Liver (tissue), 3 donors: ENCODE measurements around the gene GABBR2.

Experiments
- CTCF ChIP-seq: fragments of 150-350 bp; IDR thresholded peaks from 2 replicates; pipeline ENCODE4 v1.5.1; 2017; ENCODE audit warnings: improper control_type of control experiment, low read depth, low read length; ENCODE audit not compliant: missing input control
- GABPA ChIP-seq, 2 donors: IDR thresholded peaks in 1 of 2; conservative IDR thresholded peaks in 1 of 2; 2 replicates each; pipeline ENCODE4 v1.6.1; 2016; ENCODE audit warnings: antibody characterized with exemption in 2 of 2, mild to moderate bottlenecking in 1 of 2, moderate library complexity in 1 of 2
- JUND ChIP-seq, 2 donors: IDR thresholded peaks; 2 replicates each; pipeline ENCODE4 v1.6.1; 2016; ENCODE audit warnings: antibody characterized with exemption in 2 of 2
- RAD21 ChIP-seq, 2 donors: IDR thresholded peaks; 2 replicates each; pipeline ENCODE4 v1.6.1; 2016; ENCODE audit warnings: antibody characterized with exemption in 2 of 2, mild to moderate bottlenecking in 2 of 2
- SP1 ChIP-seq: IDR thresholded peaks from 2 replicates; pipeline ENCODE4 v1.6.1; 2018; ENCODE audit warnings: antibody characterized with exemption, mild to moderate bottlenecking
- TF ChIP-seq, protein P1 (sequence below): IDR thresholded peaks from 2 replicates; pipeline ENCODE4 v1.6.1; 2016; ENCODE audit warnings: antibody characterized with exemption
- donor health status: healthy.
- donor health status: healthy.

DNA sequence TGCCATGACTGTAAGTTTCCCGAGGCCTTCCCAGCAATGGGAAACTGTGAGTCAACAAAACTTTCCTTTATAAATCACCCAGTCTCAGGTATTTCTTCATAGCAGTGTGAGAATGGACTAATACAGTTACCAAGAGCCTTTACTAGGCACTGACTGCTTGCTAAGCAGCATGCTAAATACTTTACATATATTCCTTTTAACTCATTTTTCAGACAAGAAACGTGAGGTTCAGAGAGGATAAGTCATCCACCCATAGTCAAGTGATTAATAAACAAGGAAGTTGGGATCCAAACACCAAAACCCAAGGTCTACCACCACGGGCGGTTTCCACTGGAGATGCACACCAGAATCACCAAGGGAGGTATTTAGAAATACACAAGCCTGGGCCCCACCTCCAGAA, 50.8 kb downstream of the GABBR2 start:
- no peak for TF ChIP-seq JUND (IDR thresholded peaks at IDR 0.05)
- TF ChIP-seq CTCF: no peak
- no peak for TF ChIP-seq SP1
- TF ChIP-seq RAD21 (IDR thresholded peaks at IDR 0.05): no peak
- TF ChIP-seq GABPA (IDR thresholded peaks at IDR 0.05 in 1 of 2, conservative IDR thresholded peaks at IDR 0.05 in 1 of 2): no peak
- TF ChIP-seq, protein P1, sequence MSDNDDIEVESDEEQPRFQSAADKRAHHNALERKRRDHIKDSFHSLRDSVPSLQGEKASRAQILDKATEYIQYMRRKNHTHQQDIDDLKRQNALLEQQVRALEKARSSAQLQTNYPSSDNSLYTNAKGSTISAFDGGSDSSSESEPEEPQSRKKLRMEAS: no peak
